Lower leg skin (tissue), 3 donors: ENCODE results near the gene CWF19L1.

Source experiments
- CTCF ChIP-seq, 3 donors: fragments of 450-650 bp; IDR thresholded peaks; one replicate each; pipeline ENCODE4 v1.5.1; 2016; ENCODE audit warnings: antibody characterized with exemption in 3 of 3, mild to moderate bottlenecking in 3 of 3, moderate library complexity in 2 of 3
- POLR2A ChIP-seq, 2 donors: fragments of 450-650 bp; IDR thresholded peaks; one replicate each; pipeline ENCODE4 v1.6.1; 2016 to 2017; ENCODE audit warnings: antibody characterized with exemption in 2 of 2, mild to moderate bottlenecking in 1 of 2, moderate library complexity in 1 of 2

DNA sequence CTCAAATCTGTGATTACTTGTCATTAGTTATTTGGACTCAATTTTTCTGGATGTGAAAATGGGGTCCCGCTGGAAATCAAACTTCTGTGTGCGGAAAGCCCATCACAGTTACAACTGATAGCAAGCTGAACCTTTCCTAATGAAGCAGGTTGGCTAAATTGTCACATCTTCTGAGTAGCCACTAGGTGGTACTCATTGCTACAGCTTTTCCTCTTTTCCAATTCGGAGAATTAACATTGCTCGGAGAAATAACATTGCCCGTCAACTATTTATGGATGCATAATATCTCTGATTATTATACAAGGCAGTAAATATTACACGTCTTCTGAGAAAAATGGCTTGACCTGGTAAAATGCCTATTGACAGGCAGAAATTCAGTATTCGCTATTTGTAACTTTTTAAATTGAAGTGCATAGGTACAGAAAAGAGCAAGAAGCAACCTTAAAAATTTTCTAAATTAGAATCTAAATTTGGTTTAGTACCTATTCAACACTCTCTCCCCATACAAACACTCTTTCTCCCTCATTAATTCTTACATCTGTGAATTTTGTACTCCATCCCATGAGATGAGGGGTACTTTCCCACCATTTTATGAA is 36.4 kb upstream of the CWF19L1 start:
- no peak for TF ChIP-seq CTCF (IDR thresholded peaks at IDR 0.05)
- no peak for TF ChIP-seq POLR2A (IDR thresholded peaks at IDR 0.05)
